ENCODE data around the gene PRKACB.
A peak's percentile ranks its signal among the peaks of the same experiment; 100 is the strongest.

Gene PRKACB

DNA sequence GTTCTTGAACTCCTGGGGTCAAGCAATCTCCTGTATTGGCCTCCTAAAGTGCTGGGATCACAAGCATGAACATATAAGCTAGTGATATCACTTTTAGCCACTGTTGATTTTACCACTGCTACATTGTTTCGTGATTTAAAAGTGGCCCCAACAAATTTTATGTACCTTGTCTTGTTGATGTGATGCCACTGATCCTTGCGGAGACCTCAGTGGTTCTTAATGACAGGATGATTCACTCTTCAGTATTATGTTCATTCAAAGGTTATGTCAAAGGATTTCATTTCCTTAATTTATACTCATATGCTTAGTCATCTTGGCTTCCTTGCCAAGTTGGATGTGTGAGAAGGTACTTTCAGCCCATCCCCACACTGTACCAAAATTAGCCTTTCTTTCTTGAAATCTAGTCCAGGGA is 12.1 kb downstream of the PRKACB start:
- no peak for DNase-seq (ENCODE audit: low spot score)

DNA sequence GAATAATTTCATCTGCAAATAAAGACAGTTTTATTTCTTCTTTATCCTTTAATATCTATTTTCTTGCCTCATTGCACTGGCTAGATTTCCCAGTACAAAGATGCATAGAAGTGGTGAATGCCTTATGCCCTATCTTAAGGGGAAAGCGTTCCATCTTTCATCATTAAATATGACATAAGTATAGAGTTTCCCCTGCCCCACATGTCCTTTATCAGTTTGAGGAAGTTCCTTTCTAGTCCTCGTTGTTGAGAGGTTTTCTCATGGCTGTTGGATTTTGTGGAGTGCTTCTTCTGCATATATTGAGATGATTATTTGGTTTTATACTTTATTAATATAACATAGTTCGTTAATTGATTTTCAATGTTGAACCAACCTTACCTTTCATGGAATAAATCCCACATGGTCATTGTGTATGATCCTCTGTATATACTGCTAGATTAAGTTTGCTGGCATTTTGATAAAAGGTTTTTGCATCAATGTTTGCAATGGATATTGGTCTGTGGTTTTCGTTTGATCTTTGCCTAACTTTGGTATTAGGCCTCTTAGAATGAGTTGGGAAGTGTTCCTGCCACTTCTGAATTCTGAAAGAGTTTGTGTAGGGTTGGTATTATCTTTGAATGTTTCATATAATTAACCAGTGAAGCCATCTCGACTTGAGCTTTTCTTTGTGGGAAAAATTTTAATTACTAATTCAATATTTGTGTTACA is 15.6 kb downstream of the PRKACB start:
- no peak for DNase-seq (ENCODE audit: low spot score)

DNA sequence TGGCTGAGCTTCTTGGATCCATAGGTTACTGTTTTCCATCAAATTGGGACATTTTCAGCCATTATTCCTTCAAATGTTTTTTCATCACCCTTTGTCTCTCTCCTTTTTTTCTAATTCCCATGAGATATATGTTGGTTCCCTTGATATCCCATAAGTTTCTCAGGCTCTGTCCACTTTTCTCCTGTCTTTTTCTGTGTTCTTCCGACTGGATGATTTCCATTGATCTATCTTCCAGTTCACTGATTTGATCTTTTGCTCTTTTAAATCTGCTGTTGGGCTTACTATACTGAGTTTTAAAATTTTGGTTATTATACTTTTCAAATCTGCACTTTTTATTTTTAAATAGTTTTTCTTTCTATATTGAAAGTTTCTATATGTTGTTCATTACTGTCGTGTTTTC is 18.2 kb downstream of the PRKACB start:
- DNase-seq (ENCODE audit: low spot score): no peak

DNA sequence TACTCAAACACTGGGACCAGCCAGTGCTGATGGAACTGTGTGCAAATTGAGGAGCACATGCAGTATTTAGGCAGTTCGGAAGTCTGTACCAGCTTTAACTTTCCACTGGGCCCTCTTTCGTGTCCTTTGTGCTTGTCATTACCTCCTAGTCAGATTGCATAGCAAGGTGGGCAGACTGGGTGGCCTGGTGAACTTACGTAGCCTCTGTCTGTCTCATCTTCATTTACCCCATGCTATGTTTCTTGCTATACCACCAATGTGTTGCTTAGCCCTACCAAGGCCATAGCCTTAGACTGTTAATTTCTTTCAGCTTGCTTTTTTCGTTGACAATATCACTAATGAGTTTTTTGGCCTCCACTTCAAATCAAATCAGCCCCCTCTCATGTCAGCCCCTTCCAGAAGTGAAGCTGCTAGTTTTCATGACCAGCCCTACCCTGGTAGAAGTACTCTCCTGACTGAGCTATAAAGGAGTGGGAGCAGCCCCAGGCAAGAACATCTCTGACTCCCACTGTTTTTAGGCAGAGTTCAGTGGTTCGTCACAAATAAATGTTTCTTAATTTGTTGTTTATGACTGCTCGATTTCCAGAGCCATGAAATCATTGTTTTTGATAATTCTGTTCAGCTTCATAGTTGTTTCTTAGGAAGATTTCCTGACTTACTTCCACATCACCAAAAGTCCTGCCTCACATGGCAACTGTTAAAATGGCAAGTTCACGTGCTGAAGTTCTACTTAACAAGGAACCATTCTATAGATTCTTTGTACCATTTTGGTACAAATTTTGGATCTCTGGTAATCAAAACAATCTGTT is 19.3 kb downstream of the PRKACB start:
- DNase-seq (ENCODE audit: low spot score): peak; percentile 33

DNA sequence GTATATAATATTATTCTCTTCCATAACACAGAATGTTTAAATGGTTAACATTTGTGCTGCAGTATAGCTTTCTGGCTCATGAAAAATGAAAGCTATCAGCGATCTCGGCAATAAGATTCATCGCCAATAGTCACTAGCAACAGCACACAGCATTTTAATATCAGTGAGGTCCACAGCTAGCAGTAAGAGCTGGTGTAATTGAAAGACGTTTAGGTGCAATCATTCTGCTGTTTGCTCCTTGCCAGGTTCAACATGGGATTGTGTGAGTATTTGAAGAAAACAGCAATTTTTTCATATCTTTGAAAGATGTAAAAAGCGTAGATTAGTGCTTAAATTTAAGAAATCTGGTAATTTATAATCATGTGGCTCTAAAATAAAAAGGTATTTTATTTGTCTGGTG is 20.1 kb downstream of the PRKACB start:
- DNase-seq (ENCODE audit: low spot score): peak; percentile 55

DNA sequence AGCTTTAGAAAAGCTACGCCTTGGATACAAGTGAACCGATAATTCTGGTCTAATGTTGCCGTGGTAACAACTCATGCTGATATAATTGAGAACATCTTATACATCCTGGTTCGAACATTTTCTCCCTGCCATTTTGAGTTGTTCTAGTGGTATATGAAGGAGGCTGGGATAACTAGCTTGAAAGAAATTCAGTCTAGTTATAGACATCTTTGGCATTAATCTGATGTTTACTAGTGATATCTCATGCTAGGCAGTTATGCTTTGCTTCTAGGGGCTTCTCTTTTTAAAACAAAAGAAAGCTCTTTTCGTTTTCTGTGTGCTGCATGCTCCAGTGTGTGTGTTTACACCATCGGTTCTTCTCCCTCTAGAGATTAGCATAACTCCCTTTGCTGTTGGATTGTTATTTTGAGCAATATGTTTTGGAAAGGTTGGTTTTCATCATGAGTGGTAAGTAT is 20.5 kb downstream of the PRKACB start:
- peak; percentile 46 for DNase-seq (ENCODE audit: low spot score)

DNA sequence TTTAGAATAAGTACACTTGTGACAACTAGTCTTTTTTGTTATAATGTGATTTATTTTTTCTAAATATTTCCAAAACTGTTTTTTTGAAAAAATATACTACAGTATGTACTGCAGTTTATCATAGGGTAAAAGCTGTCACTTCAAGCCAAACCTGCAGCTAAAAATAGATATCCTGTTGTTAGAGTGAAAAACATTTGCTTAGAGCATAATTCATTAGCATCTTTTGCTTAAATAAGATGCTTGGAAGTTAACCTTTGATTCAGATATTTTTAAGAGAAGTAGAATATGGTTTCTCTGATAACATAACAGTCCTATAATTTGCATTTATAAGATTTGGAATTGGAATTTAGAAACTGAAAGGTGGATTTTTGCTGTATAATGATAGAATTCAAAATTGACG is 21.5 kb downstream of the PRKACB start:
- no peak for DNase-seq (ENCODE audit: low spot score)

DNA sequence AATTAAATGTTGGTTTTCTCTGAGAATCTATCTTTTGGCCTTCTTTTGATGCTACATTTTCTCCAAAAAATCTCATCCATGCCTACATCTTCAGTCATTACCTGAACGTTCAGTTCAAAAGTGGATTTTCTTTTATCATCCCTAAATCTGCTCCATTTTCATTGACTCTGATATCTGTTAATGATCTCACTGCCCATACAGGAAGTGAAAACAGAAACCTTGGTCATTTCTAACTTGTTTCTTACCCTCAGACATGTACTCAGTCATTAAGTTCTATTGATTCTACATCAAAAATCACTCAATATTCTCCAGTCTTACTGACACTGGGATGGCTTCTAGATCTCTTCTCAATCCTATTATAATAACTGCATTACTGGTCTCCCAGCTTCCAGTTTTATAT is 22.7 kb downstream of the PRKACB start:
- DNase-seq (ENCODE audit: low spot score): no peak

DNA sequence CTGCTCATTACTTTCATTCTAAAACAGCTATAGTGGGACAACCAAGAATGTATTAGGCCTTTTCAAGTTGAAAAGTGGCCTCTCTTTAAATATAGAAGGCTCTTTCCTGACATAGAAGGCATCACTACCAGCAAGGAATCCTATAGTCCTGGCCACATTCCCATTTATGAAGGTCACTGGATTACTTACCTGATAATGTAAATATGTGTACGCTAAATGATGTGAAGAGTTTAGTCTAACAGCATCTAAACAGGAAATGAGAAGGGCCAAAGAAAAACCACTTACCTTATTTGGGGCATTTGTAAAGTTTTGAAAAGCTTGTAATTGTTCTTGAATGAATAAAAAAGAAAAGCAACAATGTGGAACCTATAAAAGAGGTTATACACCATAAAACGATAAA is 24.7 kb downstream of the PRKACB start:
- DNase-seq (ENCODE audit: low spot score): no peak

DNA sequence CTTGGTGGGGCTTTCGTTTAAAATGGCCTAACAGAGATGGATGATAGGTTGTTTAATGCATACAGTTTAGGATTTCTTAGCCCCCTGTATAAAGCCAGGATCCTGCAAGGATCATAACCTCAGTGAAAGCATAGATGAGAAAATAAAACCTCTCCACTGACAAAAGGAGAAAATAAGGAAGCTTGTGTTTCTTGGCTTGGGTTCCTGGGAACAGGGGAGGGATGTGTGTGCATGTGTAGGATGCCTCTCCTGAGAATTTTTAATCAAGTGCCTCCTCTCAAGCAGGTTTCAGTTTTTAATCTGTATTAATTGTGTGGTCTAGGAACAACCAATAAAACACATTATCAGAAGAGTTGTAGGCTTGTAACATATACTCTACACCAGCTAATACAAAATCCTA is 26.1 kb downstream of the PRKACB start:
- no peak for DNase-seq (ENCODE audit: low spot score)

DNA sequence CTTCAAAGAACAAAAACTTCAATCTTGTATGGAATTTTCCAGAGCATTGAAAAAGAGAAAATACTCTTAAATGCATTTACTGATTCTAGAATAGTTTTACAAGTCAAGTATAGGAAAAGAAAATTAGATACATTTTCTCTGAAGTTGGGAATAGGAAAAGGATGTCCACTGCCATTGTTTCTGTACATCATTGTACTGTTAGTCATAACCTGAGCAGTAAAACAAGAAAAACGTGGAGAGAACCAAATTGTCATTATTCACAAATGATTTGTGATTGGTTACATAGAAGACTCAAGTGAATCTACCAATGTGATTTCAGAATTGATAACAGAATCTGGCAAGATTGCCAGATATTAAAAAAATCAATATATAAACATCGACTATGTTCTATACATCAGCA is 27.4 kb downstream of the PRKACB start:
- no peak for DNase-seq (ENCODE audit: low spot score)

DNA sequence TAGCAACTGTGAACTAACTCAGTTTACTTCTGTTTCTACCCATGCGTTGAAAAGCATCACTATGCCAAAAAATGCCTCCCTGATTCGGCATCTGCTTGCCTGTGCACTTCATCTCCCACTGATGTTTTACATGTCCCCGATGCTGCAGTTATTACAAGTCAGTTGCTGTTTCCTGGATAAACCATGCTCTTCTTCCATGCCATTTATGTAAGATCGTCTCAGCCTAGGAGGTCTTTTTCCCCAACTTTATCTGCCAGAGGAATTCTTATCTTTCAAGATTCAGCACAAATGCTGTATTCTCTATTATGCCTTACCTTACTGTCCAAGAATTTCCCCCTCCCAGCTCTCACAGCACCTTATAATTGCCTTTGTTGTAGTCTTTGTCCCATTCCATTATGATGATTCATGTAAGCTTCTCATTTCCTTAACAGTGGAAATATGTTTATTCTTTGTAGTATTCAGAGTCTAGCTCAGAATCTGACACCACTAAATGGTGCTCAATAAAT is 30.0 kb downstream of the PRKACB start:
- DNase-seq (ENCODE audit: low spot score): peak; percentile 55

DNA sequence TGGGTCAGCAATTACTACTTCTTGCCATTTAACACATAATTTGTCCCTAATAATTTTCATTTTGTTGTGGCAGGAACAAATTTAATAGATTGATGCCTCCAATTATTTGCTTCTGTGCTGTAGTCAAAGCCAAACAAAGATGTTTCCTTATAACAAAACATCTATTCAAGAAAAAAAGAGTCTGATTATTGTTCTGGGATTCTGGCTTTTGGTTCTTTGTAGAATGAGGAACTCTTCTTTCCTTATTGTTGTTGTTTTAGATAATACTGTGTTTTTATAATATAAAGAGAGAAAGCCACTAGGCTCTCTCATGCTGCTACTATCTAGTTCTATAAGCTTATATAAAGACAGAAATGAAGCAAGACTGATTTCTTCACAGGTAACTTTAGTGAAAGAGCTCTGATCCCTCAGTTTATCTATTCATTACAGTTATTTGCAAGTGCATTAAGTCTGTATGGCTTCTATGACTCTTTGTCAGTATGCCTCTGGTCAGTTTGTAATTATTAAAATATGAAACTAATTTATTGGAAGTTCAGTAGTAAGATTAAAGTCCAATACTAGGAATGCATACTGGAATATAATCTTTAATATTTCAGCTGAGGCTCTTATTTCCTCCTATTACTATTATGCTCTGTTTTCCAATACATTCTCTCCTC is 37.4 kb downstream of the PRKACB start:
- no peak for DNase-seq (ENCODE audit: low spot score)

DNA sequence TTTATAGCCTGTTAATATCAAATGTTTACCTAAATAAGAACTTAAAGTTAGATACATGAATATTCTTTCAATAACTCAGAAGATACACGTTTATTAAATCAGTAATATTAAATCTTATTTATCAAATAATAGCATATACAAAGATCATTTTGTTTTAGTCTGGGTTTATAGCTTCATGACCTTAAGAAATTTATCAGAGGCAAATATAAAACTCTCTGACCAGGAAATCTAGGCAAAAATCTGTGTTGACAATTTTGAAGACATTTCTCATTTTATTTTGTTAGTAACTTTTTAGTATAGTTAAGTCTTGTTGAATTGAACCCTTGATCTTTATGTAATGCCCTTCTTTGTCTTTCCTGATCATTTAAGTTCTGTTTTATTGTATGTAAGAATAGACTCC is 46.4 kb downstream of the PRKACB start:
- DNase-seq (ENCODE audit: low spot score): no peak

DNA sequence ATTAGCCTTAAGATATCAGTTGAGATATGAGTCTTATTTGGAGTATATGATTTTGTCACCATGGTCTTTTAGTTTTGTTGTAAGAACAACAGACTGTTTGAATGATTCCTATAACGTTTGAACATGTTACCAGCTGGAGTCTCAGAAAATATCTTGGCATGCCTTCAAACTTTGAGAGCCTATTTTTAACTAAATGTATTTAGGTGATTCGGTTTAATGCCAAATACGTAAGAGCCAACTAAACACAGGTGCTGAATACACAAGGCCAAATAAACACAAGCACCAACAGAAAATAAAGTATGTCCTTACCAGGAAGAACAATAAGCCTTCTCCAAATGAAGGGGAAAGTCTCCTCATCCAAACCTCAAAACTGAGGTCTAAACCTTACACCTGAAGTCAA is 48.6 kb downstream of the PRKACB start:
- no peak for DNase-seq (ENCODE audit: low spot score)

DNA sequence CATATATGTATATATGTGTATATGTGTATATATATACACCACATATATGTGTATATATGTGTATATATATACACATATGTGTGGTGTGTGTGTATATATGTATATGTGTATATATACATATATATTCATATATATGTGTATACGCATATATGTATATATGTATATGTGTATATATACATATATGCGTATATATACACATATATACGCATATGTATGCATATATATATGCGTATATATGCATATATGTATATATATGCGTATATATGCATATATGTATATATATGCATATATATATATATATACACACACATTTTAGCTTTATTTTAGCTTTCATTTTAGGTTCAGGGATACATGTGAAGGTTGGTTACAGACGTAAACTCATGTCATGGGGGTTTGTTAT is 54.8 kb downstream of the PRKACB start:
- DNase-seq (ENCODE audit: low spot score): no peak

DNA sequence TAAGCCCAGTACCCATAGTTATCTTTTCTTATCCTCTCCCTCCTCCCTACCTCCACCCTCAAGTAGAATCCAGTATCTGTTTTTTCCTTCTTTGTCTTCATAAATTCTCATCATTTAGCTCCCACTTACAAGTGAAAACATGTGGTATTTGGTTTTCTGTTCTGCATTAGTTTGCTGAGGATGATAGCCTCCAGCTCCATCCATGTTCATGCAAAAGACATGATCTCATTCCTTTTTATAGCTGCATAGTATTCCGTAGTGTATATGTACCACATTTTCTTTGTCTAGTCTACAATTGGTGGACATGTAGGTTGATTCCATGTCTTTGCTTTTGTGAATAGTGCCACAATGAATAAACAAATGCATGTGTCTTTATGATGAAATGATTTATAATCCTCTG is 55.2 kb downstream of the PRKACB start:
- DNase-seq (ENCODE audit: low spot score): no peak

DNA sequence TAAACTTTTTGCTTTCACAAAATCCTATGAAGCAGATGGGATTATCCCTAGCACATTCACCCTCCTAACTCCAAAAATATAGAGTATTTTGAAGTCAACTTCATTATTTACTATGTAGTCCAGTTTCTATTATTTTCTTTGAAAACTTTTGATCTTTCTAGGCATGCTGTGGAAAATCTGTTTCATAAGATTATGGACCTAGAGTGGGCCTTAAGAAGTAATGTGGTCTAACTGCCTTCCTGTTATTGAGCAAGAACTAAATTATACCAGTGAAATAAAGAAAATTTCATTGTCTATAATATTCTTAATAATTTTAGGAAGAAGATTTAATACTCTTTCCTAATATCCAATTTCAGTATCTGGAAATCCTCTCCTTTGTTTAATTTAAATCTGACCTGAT is 58.1 kb downstream of the PRKACB start:
- no peak for DNase-seq (ENCODE audit: low spot score)

DNA sequence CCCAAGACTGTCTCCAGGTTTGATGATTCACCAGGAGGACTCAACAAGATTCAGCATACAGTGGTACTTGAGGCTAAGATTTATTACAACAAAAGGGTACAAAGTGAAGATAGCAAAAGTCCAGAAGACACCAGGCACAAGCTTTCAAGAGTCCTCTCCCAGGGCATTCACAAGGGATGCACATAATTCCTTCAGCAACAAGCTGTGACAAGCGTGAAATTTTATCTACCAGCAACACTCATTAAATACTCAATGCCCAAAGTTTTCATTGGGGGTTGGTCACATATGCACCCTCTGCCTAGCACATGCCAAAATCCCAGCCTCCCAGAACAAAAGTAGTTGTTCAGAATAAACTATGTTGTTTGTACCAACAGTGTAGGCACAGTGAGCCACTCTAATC is 62.3 kb downstream of the PRKACB start:
- DNase-seq (ENCODE audit: low spot score): no peak

DNA sequence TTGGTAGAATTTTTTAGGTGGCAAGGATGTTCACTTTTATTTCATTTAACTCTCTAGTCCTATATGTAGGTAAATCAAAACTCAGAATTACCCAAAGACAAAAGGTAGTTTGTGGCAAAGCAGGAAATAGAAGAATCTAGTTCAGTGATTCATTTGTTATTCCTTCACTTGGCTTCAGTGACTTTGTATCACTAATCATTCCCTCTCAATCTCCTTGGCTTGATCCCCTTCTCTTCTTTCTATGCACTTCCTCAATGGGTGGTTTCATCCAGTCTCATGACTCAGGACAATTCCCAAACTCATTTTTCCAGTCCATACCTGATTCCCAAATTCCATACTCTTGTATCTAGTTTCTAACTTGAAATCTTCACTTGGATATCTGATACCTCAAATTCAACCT is 64.9 kb downstream of the PRKACB start:
- no peak for DNase-seq (ENCODE audit: low spot score)

DNA sequence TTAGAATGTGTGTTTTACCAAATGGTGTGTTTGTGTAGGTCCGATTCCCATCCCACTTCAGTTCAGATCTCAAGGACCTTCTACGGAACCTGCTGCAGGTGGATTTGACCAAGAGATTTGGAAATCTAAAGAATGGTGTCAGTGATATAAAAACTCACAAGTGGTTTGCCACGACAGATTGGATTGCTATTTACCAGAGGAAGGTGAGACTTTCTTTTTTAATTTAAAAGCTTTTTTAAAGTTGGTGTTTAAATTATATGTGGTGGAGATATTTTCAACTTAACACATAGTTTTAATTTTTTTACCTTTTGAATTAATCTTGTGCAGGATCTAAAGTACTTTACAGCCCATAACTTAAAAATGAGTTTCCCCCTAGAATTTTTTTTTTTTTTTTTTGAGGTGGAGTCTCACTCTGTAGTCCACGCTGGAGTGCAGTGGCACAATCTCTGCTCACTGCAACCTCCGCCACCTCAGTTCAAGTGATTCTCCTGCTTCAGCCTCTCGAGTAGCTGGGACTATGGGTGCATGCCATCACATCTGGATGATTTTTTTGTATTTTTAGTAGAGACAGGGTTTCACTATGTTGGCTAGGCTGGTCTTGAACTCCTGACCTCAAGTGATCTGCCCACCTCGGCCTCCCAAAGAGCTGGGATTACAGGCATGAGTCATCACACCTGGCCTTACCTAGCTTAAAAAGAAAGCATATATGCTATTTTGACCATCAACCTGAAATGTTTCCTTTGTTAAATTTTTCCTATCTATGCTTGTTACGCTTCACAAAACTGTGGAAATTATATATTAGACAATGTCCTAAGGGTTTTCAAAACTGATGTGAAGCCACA is 70.3 kb downstream of the PRKACB start:
- DNase-seq (ENCODE audit: low spot score): no peak

DNA sequence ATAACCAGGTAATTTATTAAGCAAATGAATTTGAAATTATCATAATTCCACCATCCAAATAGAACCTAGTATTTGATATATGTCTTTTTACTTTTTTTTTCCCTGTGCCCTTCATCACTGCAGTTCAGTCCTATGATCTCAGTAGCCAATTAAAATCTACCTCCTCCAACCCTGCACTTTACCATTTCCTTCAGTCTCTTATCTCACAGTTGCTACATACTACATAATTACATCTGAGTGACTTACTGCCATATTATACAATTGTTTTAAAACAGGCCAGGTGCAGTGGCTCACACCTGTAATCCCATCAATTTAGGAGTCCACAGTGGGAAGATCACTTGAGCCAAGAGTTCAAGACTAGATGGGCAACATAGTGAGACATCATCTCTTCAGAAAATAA is 73.2 kb downstream of the PRKACB start:
- no peak for DNase-seq (ENCODE audit: low spot score)
